H4 (cell line): Measurements from ENCODE around the gene GATAD1. TPM values are rescaled to one million over a fixed set of nuclear protein-coding genes. Genes with fewer than 3 reads are reported as not detected.
A peak's percentile ranks its signal among the peaks of the same experiment; 100 is the strongest.
"Not testable (repeated sequence)": the region's sequence is repeated elsewhere in the genome, so short reads cannot be mapped to it uniquely, and the experiment has no call there.

Source experiments
- DNase-seq: peaks from one replicate; pipeline ENCODE4 v3.0.0-alpha.2; 2015; ENCODE audit warnings: low spot score
- total RNA-seq: library from RNA; depleted of rRNA; stranded (reverse); fragments of >200 nt; shearing (Covaris generic); gene quantifications from 2 replicates; pipeline ENCODE4 v1.2.3, GENCODE V29; 2014

Gene GATAD1
- total RNA-seq, 1 experiment from 2014 or later, result 25.9 TPM

DNA sequence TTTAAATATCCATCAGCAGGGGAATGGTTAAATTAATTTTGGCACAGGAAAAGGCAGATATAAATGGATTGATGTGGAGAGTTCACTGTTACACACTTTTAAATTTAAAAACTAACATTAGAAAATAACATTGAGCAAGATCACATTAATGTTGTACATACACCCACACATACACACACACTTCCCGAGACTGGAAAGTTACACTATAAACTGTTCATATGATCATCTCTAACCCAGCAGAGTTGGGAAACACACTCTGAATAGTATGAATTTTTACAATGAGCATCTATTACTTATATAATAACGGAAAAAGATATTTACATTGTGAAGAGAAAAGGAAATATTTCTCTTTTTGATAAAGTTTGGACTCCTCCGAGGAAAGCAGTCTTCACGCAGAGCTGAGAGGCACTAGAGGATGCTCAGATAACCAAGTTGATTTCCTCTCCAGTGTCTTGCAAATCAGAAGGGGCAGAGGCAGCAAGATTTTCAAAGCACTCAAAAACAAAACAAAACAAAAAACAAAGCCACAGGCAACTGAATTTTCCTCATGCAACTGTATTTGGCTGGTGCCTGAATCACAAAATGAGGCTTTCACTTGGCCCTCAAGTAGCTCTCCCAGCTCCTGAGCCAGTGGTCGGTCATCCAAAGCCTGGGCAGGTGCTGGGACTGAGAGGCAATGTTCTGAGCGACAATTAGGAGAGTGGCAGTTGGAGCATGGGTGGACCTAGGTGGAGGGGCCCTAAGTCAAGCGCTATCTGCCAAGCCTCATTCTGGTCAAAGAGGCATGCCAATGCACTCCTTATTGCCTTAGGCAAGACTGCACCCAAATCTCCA is 10.5 kb upstream of the GATAD1 start:
- no peak for DNase-seq

DNA sequence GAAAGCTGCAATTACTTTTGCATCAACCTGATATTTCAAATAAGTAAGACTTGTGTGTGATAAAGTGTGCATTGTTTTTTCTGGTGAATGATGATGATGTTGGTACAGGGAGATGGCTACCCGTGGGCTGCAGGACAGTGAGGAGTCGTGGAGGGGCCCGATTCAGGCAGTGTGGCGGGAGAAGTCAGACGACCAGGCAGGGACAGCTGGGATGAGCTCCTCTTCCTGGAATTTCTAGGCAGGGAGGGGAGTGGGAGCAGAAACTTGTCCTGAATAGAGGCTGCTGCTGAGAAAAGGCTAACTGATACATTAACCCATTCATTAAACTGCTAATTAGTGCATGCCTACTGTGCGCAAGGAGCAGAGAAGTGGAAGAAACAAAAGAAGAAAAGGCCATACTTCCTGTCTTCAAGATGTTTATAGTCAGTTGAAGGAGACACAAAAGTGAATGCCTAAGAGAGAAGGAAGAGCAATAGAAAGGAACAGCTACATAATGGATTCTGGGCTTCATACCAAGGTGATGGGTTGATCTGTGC is 9.3 kb upstream of the GATAD1 start:
- no peak for DNase-seq

DNA sequence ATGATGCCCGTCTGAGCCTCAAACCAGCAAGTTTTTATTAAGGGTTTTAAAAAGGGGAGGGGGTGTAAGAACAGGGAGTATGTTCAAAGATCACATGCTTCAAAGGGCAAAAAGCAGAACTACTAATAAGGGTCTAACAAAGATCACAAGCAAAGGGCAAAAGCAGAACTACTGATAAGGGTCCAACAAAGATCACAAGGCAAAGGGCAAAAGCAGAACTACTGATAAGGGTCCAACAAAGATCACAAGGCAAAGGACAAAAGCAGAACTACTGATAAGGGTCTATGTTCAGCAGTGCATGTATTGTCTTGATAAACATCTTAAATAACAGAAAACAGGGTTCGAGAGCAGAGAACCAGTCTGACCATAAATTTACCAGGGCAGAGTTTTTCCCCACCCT is 4.6 kb upstream of the GATAD1 start:
- not testable (repeated sequence) for DNase-seq

DNA sequence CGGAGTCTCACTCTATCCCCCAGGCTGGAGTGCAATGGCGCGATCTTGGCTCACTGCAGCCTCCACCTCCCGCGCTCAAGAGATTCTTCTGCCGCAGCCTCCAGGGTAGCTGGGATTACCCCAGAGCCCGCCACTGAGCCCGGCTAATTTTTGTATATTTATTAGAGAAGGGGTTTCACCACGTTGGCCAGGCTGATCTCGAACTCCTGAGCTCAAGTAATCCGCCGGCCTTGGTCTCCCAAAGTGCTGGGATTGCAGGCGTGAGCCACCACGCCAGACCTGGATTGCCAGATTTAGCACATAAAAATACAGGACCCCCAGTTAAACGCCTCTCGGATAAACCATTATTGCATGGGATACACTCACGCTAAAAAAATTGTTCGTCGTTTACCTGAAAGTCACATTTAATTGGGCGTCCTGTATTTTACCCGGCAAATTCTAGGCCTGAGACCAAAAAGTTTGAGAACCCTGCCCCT is 375 bp upstream of the GATAD1 start:
- DNase-seq, result no peak

DNA sequence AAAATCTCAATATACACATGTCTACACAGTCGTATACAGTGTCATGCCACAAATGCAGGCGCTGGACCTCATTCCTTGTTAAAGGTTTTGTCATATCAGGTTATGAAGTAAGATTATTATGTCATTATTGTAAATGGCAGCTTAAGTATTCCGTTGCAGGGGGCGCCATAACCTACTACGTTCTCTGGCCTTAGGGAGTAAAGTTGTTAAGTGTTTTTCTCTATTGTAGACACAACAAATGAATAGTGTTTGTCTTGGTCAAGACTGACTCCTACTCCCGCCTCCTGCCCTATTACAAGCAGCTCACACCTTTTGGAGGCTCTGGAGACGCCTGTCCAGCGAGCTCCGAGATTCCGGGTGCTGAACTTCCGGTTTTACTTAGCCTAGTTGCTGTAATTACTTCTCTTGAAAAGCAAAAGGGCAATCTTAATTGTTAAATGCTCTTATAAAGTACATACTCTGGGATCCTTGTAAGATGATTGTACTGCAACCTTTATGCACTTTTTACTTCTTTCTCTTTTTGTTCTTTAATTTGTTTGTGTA is 994 bp downstream of the GATAD1 start:
- peak; percentile 62 for DNase-seq

DNA sequence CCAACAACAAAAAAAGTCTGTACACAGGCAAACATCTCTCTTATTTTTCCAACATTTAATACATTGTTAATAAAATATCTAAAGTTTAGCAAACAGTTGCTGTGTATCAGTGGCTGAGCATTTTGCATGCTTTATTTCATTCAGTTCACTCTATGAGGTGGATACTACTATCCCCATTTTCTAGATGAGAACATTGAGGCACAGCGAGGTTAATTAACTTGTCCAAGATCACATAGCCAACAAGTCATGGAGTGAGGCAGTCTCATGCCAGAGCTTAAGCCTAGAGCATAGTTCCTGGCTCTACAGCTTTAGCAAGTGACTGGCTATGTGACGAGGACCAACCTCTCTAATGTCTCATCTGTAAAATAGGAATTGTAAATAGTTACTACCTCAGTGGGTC is 4.4 kb downstream of the GATAD1 start:
- no peak for DNase-seq

DNA sequence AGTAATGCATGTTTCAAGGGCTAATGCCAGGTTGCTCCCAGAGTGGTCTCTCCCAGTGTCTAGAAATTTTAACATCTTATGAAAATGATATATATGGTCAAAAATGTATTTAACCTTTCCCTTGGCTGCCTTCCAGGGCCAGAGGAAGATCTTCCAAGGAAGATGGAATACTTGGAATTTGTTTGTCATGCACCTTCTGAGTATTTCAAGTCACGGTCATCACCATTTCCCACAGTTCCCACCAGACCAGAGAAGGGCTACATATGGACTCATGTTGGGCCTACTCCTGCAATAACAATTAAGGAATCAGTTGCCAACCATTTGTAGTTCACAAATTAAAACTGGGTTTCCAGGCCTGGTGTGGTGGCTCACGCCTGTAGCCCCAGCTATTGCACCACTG is 9.0 kb downstream of the GATAD1 start:
- no peak for DNase-seq

DNA sequence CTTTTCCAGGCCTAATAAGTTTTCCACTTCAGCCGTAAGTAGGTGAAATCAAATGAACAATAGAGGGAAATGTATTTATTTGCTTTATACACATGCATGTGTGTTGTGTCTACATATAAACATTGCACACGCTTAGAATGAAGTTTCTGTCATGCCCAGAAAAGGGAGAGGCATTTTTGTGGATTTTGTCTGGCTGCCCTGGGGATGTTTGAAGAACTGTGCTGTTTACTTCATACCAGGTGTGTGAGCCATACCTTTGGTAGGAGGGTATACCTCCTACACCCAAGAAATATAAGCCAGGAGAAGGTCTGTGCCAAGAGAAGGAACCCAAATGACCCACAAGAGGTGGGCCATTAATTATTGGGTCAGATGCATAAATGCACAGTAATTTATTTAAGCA is 12.8 kb downstream of the GATAD1 start:
- DNase-seq, result no peak

DNA sequence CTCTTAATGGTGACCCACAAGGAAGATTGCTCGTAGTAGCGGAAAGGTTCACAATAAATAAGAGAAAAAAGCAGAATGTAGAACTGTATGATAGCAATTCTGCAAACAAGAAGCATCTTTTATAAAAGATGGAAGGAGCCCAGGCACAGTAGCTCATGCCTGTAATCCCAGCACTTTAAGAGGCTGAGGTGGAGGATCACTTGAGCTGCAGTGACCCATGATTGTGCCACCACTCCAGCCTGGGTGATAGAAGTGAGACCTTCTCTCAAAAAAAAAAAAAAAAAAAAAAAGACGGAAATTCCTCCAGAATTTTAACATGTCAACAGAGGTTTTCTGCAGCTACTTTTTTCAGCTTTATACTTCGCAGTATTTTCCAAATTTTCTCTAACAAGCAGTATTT is 13.2 kb downstream of the GATAD1 start:
- DNase-seq, result no peak

DNA sequence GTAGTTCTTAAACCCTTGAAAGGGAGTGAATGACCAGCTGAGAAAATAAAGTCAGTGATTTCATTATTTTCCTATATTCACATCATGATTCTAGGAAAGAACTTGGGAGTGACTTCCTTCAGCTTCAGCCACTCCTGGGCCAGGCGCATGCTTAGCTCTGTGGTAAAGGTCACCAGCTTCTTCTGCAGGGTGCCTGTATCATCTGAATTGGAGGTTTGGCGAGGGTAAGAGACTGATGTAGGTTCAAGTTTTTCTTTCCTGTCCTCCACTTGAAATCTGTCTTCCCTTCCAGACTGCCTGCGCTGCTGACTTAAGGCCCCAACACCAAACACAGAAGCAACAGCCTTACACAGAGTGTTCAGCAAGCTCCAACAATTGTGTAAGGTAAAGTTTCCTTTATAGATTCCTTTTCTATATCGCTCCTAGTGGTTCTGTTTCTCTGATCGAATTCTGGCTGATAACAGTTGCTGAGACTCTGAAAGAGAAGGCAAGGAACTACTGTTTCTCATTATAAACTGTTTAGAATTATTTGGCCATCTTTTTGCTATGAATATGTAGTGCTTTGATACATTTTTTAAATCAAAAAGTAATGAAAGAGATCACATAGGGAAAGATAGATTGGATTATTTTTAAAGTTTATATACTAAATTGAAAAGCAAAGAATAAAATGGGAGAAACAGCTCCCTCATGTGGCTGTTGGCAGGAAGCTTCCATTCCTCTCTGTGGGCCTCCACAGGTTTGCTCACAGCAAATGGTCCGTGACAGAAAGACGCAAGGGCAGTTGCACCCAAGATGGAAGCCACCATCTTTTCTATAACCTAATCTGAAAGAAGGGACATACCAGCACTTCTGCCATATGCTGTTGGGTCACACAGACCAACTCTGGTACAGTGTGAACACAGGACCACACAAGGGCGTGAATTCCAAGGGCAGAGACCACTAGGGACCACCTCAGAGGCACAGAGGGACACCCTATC is 14.0 kb downstream of the GATAD1 start:
- peak; percentile 63 for DNase-seq

DNA sequence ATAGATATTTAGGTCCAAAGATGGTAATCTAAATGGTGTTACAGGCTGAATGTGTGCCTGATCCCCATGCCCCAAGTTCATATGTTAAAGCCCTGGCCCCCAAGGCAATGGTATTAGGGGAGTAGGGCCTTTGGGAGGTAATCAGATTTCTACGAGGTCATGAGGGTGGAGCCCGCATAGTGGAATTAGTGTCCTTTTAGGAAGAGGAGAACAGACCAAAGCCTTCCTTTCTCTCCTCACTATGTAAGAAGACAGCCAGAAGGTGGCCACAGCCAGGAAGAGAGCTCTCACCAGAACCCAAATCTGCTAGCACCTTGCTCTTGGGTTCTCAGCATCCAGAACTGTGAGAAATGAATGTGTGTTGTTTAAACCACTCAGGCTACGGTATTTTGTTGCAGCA is 15.3 kb downstream of the GATAD1 start:
- DNase-seq, result no peak

DNA sequence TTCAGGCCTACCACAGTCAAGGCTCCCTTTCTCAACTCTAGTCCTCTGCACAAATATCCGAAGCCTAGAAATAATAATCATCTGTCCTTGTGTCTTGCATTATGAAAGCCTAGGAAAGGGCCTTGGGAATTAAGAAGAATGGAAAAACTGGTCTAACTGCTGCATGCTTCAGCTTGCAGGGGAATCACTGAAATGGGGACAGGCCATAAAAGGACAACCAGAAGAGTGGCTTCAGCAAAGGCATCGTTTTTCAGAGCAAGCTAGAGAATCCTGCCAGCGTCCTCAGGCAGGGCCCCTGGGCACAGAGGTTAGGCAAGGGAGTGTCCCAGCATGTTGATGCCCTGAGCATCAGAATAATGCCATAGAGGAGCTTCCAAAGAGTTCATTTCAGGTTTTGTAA is 17.2 kb downstream of the GATAD1 start:
- no peak for DNase-seq

DNA sequence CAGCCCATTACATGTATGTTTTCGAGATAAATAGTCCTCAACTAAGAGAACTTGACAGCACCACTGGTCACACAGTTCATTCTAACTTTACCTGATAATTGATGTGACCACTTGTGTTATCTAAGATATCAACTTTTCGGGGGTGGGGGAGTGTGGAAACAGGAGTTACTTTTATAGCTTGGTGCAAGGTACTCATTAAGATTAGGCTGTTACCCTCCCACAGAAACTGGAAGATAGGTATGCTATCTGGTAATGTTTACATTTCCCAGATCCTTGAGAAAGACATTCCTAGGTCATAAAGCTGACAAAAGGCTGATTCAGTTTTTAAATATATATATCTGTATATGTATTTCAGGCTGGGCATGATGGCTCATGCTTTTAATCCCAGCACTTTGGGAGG is 19.4 kb downstream of the GATAD1 start:
- DNase-seq, result no peak

DNA sequence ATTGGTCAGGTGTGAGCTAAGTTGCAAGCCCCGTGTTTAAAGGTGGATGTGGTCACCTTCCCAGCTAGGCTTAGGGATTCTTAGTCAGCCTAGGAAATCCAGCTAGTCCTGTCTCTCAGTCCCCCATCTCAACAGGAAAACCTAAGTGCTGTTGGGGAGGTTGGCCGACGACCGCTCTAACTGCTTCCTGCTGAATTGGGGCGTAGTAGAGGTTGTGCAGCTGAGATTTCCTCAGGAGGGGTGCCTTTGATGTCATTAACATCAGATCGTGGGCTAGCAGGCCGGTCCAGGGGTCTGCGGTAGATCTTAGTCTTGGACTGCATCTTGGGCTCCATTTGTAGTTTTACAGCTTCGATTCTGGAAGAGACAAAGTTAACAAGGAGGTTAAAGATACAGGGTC is 21.3 kb downstream of the GATAD1 start:
- not testable (repeated sequence) for DNase-seq

DNA sequence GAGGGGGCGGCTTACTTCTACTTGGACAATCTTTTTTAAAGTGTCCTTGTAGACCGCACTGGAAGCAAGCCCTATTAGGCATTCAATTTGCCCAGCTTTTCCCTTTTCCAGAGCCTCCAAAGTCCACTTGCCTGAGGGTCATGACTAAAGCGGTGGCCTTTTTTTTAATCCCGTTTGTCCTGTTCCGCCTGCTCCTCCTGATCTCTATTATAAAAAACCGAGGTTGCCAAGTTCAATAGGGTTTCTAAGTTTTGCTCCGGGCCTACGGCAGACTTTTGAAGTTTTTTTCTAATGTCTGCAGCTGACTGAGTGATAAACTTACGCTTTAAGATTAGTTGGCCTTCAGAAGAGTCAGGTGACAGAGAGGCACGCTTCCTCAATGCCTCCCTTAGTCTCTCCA is 26.7 kb downstream of the GATAD1 start:
- not testable (repeated sequence) for DNase-seq

DNA sequence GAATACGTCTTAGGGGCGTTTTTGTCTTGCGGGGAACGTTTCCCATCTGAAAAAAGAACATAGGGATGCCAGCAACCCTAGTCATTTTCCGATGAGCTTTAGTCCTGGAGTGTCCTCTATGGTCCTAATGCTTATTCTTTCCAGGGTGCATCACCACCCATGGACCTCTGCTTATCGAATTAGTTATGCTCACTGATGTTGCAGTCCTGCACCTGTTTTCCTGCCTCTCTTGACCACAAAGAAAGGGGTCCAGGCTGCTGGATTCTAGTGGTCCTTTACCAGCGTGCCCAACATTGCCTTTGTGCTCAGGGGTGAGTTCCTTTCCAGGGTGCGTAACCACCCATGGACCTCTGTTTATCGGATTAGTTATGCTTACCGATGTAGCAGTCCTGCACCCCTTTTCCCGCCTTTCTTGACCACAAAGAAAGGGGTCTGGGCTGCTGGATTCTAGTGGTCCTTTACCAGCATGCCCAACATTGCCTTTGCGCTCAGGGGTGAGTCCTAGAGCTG is 28.0 kb downstream of the GATAD1 start:
- not testable (repeated sequence) for DNase-seq

DNA sequence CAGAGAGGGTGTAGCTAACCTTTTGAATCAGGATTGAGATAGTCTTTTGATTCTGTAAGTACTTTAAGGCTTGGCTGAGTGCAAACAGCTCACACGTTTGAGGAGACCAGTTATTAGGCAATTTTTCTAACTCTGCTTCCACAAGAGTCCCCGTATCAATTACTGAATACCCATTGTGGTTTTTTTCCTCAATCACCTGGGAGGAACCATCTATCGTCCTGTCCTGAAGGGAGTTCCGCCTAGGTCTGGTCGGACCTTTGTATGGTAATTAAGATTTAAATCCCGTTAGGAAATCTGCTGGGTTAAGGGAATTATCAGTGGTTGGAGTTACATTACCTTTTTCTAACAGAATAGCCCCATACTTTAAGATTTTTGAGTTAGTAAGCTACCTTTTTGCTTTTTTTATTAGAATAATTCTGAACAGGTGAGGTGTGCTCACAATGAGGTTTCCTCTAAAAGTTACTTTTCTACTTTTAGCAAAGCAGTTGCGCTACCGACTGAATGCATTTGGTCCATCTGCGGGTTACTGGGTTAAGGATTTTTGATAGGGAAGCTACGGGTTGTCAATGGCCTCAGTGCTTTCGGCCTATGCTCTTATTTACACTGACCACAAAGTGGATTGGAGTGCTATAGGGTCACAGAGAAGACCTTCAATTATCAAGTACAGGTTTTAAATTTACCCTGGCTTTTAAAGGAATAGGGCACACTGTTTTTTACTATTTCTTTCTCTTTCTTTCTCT is 28.7 kb downstream of the GATAD1 start:
- DNase-seq, result not testable (repeated sequence)

DNA sequence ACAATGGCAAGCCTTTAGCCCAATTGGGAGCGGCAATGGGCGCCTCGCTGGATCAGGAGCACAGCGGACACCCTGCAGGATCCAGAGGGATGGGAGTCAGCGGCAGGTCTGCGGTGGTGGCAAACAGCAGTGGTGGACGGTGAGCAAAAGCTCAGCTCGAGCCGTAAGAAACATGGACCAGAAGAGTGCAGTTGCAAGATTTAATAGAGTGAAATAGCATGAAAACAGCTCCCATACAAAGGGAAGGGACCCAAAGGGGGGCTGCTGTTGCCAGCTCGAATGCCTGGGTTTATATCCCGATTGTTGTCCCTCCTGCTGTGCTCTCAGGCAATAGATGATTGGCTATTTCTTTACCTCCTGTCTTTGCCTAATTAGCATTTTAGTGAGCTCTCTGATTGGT is 30.4 kb downstream of the GATAD1 start, which contains the start of gene ERVW-1:
Gene ERVW-1, minus strand, starts transcription at position 266 of the 400 bp plus-strand sequence. CDS start 7,565 bp downstream, outside the sequence.
- DNase-seq, result not testable (repeated sequence)

DNA sequence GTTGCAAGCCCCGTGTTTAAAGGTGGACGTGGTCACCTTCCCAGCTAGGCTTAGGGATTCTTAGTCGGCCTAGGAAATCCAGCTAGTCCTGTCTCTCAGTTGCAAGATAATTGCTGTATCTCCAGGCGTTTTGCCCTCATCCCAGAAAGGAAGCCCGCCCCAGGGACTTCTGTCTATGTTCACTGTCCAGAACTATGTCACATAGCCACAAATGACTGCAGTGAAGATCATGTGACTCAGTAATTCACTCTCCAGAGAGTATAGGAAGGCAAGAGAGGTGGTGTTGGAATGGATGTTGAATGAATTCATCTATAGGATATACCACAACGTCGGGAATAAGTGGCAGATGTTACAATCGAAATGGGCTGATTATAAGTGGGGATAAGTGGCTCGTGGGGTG is 30.8 kb downstream of the GATAD1 start:
- no peak for DNase-seq

DNA sequence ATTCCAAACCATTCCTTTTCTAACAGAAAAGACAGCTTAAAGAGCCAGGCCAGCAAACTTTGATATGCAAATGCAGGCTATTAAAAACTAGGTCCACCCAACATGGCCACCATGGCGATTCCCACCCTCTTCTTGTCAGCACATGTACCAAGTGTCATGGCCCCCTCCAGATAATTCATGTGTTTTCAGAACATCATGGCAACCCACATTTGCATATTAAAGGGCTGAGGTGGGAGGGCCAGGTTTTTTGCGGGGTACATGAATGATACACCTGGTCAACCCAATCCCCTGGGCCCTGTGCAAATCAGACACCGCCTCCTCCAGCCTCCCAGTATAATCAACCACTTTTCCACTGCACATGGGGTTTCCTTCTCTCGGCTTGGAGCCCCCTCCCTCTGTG is 31.4 kb downstream of the GATAD1 start:
- no peak for DNase-seq

DNA sequence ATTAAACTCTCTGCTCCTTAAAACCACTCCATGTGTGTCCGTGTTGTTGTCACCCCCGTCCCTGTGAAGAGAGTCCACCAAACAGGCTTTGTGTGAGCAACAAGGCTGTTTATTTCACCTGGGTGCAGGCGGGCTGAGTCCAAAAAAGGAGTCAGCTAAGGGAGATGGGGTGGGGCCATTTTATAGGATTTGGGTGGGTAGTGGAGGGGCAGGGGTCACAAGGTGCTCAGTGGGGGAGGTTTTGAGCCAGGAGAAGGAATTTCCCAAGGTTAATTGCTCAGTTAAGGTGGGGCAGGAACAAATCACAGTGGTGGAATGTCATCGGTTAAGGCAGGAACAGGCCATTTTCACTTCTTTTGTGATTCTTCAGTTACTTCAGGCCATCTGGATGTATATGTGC is 31.9 kb downstream of the GATAD1 start:
- not testable (repeated sequence) for DNase-seq
